GM18517 (cell line): Measurements from ENCODE around the gene HTR2B.
"Not testable (repeated sequence)": the region's sequence is repeated elsewhere in the genome, so short reads cannot be mapped to it uniquely, and the experiment has no call there.

Experiments
- ATAC-seq: cut with Tn5 transposase; IDR thresholded peaks from one replicate; pipeline ENCODE4 v1.9.1; 2021; ENCODE audit warnings: mild to moderate bottlenecking, moderate library complexity; ENCODE audit not compliant: unreplicated experiment

Gene HTR2B

DNA sequence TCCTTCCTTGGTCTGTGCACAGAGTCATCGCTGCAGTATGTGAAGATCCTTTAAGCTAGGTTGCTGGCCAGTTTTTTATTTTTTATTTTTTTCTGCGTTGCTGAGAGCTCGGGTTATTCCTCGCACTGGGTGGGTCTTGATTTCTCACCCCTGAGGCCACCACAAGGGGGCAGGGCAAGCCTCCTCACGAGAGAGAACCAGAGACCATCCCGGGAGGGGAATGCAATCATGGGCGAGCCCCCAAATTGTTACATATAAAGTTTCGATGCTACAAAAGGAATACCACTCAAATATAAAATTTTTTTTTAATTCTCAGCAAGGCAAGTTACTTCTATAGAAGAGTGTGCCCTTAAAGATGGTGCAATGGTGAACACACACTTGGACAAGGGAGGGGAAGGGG is 24.9 kb downstream of the HTR2B start:
- no peak for ATAC-seq

DNA sequence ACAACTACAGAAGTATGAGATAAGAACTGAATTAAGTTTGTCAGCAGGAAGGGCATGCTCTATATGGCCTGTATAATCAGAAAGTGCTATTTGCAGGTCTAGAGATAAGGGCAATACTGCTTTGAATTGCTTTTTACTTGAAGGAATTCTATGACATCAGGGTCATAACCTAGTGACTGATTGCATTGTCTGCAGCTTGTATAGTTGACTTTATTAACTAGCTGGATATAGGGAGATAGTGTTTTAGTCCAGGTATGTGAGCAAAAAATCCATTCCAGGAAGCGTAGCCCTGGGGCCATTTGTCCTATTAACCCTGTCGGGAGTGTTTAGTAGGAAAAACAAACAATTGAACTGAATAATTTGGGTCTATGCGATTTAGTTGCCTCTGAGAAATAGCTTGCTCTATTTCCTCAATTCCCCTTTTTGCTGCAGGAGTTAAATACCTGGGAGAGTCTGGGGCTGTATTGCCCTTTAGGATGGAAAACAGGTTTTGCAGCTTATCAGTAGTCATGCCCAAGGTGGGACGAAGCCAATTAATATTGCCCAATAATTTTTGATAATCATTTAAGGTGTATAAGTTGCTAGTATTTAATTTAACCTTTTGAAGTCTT is 30.0 kb downstream of the HTR2B start:
- no peak for ATAC-seq

DNA sequence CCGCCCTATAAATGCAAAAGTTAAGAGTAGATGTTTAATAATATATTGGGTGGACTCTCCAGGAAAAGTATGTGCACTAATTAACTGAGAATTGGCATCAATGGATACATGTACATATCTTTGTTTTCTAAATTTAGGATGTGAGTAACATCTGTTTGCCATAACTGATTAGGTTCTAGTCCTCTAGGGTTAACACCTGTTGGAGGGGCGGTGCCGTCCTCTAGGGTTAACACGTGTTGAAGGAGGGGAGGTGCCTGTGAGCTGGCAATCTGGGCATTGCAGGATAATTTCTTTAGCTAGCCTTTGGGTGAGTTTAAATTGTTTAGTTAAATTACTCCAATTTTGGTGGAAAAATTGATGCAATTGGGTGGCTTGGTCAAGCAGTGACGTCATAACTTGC is 30.9 kb downstream of the HTR2B start:
- ATAC-seq = no peak

DNA sequence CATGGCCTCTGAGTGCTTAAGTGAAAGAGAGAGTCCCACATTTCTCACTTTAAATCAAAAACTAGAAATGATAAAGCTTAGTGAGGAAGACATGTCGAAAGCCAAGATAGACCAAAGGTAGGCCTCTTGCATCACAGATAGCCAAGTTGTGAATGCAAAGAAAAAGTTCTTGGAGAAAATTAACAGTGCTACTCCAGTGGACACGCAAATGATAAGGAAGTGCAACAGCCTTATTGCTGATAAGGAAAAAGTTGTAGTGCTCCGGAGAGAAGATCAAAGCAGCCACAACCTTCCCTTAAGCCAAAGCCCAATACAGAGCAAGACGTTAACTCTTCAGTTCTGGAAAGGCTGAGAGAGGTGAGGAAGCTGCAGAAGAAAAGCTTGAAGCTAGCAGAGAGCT is 36.1 kb downstream of the HTR2B start:
- no peak for ATAC-seq

DNA sequence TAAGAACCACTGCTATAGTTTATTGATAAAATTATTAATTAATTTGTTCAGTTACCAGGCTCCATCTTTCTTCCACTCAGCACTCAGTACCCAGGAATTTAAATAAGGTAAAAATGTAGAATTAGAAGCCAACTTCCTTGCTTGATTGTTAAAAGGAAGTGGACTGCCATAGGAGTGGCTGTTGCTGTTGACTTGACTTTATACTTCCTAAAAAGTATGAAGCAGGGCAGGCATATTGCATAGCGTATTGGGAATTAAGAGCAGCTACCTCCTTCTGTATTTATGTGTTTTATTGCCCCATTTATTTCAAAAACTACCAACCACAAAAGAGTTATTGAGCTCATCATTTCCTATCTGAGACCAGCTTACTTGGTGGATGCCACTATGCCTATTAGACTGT is 40.3 kb downstream of the HTR2B start:
- ATAC-seq = no peak

- ATAC-seq = no peak
These were observed 55.3 kb downstream of the HTR2B start for GRCh38 chr2:231069379-231070054.

DNA sequence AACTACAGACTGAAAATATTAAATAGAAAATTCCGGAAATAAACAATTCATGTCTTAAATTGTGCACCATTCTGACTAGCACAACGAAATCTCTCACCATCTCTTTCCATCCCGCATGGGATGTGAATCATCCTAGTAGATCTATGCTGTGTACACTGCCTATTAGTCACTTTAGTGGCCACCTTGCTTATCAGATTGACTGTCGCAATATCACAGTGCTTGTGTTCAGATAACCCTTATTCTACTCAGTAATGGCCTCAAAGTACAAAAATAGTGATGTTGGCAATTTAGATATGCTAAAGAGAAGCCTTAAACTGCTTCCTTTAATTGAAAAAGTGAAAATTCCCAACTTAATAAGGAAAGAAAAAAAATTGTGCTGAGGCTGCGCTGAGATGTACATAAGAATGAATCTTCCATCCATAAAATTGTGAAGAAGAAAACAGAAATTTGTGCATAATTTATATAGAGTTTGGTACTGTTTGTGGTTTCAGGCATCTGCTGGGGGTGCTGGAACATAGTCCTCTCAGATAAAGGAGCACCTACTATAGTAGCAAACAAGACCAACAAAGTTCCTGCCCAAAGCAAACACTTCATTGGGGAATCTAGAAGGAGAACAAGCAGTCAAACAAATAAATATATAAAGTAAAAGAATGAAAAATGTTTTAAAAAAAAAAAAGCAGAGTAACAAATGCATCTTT is 56.2 kb downstream of the HTR2B start:
- no peak for ATAC-seq

DNA sequence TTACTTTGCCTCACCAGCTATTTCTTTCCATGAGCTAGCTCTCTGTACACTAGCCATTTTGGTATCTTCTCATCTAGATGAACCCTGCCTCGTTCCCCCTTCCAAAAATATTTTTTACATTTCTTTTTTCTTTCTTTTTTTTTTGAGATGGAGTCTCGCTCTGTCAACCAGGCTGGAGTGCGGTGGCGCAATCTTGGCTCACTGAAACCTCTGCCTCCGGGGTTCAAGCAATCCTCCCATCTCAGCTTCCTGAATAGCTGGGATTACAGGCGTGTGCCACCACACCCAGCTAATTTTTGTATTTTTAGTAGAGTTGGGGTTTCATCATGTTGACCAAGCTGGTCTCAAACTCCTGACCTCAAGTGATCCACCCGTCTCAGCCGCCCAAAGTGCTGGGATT is 57.3 kb downstream of the HTR2B start:
- not testable (repeated sequence) for ATAC-seq

GRCh38 chr2:231065966-231066365 is 58.9 kb downstream of the HTR2B start:
- ATAC-seq = no peak

GRCh38 chr2:231063347-231063746 is 61.5 kb downstream of the HTR2B start:
- ATAC-seq = no peak

DNA sequence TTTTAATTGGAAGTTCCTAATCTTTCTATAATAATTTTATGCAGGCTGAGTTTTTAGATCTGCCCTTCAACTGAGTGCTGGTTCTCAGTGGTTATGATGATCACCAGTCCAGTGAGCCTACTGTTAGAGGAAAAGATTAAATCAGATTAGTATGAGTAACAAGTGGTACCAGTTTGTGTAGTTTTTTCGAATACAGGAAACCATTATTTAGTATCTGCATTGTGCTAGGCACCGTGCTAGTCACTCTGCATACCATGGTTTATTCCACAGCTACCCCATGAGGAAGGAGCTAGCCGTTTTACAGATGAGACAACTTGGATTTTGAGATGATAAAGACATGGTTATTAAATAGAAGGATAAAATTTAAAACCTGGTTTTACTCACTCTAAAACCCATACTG is 62.1 kb downstream of the HTR2B start:
- ATAC-seq = no peak

- no peak for ATAC-seq
These were observed 65.1 kb downstream of the HTR2B start for GRCh38 chr2:231059756-231060155.

DNA sequence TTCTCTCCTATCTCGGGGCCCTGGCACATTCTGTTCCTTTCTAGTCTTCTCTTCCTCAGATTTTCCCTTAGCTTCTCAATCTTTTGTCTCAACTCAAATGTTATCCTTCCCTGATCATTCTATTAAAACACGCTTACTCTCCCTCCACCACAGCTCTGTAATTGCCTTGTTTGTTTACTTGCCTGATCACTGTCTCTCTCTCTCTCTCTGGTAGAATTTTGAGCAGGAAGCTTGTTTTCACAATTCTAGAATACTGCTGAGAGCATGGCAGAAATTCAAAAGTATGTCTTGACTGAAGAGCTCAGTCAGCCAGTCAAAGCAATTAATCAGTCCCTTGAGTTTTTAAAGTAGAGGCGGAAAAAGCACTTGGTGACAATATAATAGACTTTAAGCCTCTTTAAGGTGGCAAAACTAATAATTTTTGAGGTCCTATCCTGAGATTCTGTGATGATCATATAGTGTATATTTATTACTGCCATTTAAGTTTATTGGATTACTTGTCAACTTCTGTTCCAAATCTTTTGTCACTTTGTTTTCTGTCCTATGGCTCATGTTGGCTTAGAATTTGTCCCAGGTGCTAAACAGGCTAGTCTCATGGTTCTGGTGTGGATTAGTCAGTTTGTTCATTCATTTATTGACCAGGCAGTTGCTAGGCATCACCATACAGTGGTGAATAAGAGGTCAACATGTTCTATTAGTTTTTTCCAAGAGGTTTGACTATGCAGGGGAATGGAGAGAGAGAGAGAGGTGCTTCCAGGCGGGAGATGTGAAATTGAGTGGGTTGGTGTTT is 65.9 kb downstream of the HTR2B start:
- ATAC-seq = no peak
